HG03469 (cell line): Measurements from ENCODE around the gene FANCD2.
"Not testable (repeated sequence)": the region's sequence is repeated elsewhere in the genome, so short reads cannot be mapped to it uniquely, and the experiment has no call there.

Experiments used
- ATAC-seq: cut with Tn5 transposase; IDR thresholded peaks from one replicate; pipeline ENCODE4 v1.9.1; 2021; ENCODE audit warnings: mild to moderate bottlenecking, moderate library complexity, moderate number of reproducible peaks; ENCODE audit not compliant: unreplicated experiment

FANCD2 gene

DNA sequence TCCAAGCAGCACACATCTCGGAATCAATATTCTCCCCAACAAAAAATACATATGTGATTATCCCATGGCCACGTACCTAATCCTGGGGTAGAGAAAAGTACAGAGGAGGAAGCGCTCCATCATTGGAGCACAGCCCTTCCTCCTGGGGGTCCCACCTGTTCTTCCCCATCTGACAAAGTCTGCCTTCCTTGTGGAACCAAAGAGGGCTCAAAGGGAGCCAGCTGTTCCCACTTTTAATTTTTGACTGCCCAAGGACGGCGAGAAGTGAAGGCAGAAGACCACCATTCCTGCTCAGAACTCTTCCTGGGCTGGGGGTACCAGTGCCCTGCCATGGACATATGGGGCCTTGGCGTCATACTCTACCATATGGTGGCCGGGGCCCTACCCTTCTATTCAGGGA lies 14.1 kb upstream of the FANCD2 start:
- no peak for ATAC-seq

DNA sequence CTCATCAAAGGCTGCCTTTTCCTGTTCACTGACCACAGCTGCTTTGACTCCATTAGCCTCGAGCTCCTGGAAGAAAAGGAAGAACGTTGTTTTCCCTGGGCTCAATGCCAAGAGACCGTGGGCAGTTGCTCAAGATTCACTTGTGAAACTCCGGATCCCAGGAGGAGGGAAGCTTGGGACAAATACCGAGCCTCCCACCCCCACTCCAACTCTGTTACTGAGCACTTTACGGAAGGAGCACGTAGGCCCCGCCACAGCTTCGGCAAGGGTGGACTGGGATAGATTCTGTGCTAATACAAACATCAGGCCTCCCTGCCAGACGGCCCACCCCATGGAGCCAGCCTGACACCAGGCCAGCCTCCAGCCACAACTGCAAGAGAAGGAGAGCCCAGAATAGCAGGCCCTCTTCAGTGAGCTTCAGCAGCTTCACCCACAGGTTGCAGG lies 10.8 kb upstream of the FANCD2 start:
- ATAC-seq: no peak

GRCh38 chr3:10017636-10018292 lies 8.5 kb upstream of the FANCD2 start:
- no peak for ATAC-seq

DNA sequence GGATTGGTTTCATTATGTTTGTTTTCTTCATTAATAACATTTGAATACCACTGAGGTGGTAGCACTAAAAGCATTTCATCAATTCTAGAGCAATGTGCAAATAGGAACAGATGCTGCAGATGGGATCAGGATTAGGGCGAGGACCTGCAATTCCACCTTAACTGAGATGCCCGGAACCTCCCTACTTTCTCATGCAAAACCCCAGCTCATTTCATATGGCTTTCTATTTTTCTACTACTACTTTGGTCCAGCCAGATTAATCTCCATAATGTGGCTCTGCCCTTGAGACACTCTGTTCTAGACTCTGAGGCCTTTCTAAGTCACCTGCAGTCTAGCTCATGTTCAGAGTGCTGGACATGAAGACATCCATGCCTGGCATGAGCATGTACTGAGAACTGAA lies 7.4 kb upstream of the FANCD2 start:
- not testable (repeated sequence) for ATAC-seq

DNA sequence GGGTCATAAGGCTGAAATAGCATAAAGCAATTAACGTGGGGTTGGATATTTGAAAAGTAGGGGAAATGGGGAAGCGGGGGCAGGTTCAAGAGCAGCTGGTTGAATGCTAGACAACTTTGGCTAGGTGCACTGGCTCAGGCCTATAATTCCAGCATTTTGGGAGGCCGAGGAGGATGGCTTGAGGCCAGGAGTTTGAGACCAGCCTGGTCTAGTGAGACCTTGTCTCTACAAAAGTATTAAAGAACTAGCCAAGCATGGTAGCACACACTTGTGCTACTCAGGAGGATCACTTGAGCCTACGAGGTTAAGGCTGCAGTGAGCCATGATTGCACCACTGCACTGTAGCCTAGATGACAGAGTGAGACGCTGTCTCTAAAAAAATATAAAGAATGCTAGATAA lies 6.9 kb upstream of the FANCD2 start:
- ATAC-seq: no peak

- ATAC-seq: no peak
These were observed 4.1 kb upstream of the FANCD2 start for GRCh38 chr3:10021856-10022775.

- no peak for ATAC-seq
These were observed 2.5 kb upstream of the FANCD2 start for GRCh38 chr3:10023587-10024310.

- no peak for ATAC-seq
These were observed 793 bp upstream of the FANCD2 start for GRCh38 chr3:10025205-10026083.

DNA sequence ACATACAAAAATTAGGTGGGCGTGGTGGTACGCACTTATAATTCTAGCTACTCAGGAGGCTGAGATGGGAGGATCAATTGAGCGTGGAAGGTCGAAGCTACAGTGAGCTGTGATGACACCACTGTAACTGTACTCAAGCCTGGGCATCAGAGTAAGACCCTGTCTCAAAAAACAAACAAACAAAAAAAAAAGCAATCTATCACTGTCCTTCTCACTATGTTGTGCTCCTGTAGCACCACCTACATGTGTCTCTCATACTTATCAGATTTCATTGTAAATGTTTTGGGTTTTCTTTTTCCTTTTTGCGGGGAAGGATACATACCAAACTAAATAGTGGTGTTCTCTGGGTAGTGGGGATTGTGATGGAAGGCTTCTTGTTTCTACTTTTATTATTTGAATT lies 14.8 kb downstream of the FANCD2 start:
- ATAC-seq: no peak

- ATAC-seq: no peak
These were observed 21.6 kb downstream of the FANCD2 start for GRCh38 chr3:10047876-10048275.

DNA sequence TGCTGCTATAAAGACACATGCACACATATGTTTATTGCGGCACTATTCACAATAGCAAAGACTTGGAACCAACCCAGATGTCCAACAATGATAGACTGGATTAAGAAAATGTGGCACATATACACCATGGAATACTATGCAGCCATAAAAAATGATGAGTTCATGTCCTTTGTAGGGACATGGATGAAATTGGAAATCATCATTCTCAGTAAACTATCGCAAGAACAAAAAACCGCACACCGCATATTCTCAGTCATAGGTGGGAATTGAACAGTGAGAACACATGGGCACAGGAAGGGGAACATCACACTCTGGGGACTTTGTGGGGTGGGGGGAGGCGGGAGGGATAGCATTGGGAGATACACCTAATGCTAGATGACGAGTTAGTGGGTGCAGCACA lies 26.8 kb downstream of the FANCD2 start:
- ATAC-seq: not testable (repeated sequence)

DNA sequence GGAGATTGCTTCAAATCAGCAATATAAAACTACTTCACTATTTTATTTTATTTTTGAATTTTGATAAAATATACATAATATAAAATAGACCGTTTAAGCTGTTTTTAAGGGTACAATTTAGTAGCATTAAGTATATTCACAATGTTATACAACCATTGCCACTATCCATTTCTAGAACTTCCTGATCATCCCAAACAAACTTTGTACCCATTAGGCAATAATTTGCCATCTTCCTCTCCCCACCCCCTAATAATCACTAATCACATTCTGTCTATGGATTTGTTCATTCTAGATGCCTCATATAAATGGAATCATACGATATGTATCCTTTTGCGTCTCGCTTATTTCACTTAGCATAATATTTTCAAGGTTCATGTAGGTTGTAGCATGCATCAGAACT lies 28.9 kb downstream of the FANCD2 start:
- ATAC-seq: no peak

DNA sequence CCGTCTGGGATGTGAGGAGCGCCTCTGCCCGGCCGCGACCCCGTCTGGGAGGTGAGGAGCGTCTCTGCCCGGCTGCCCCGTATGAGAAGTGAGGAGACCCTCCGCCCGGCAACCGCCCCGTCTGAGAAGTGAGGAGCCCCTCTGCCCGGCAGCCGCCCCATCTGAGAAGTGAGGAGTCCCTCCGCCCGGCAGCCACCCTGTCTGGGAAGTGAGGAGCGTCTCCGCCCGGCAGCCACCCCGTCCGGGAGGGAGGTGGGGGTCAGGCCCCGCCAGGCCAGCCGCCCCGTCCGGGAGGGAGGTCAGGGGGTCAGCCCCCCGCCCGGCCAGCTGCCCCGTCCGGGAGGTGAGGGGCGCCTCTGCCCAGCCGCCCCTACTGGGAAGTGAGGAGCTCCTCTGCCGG lies 43.8 kb downstream of the FANCD2 start:
- ATAC-seq: not testable (repeated sequence)

DNA sequence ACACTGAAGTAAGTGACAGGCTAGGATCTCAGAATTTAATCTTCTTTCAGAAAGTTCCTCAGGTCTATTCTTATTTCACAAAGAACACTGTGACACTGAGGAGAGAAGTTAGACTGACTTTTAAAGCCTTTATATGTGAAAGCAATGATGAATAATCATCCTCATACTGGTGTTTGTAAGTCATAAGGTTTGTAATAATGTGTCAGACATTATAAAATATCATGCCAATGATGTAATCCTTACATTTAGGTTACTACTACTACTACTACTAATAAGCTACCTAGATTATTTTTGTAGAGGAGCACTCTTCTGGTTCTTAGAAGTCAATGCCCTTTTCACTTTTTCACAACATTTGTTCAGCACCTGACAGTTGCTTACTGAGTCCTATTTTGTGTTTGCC lies 48.4 kb downstream of the FANCD2 start:
- no peak for ATAC-seq

DNA sequence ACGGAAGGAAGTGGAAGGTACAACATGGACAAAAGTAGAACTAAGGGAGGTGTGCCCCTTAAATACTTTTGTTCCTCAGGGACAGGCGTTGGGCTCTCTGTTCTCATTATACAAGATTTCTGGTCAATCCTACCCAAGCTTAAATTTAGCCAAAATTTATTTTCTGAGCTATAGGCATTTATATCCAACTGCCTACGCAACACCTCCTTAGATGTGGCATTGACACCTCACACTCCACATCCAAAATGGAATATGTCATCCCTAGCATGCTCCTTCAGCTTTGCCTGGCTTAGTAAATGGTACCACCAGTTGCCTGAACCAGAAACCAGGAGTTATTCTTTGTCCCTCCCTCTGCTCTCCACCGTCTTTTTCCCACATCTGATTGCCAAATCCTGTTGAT lies 55.6 kb downstream of the FANCD2 start:
- no peak for ATAC-seq

GRCh38 chr3:10085738-10086137 lies 59.5 kb downstream of the FANCD2 start:
- no peak for ATAC-seq

- no peak for ATAC-seq
These were observed 62.0 kb downstream of the FANCD2 start for GRCh38 chr3:10088256-10088655.

DNA sequence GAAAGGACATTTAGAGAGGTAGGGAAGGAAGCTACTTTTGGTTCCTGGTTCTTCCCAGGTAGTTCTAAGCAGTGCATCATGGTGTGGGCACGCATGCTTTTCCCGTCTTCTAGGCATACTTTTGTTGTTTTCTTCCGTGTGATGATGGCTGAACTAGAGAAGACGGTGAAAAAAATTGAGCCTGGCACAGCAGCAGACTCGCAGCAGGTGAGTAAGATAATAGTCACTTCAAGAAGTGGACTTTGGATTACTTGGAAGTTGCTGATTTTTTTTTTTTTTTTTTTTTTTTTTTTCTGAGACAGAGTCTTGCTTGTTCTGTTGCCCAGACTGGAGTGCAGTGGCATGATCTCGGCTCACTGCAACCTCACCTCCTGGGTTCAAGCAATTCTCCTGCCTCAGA lies 63.9 kb downstream of the FANCD2 start:
- ATAC-seq: no peak

- ATAC-seq: not testable (repeated sequence)
These were observed 64.5 kb downstream of the FANCD2 start for GRCh38 chr3:10090774-10091173.

- not testable (repeated sequence) for ATAC-seq
These were observed 65.2 kb downstream of the FANCD2 start for GRCh38 chr3:10091387-10091786.

- no peak for ATAC-seq
These were observed 67.4 kb downstream of the FANCD2 start for GRCh38 chr3:10093678-10094077.
